GM12875 (cell line): Measurements from ENCODE around the gene LRRC55.

Experiments
- H3K4me3 ChIP-seq: one replicate; pipeline ENCODE4 v1.5.1; 2011; ENCODE audit warnings: low read depth, low read length, control low read depth
- CTCF ChIP-seq: IDR thresholded peaks from 2 replicates; pipeline ENCODE4 v1.5.1; 2011; ENCODE audit warnings: low read depth, mild to moderate bottlenecking, control low read depth, inconsistent platforms, low read length, moderate library complexity, borderline replicate concordance; ENCODE audit not compliant: insufficient read depth

The LRRC55 gene

GRCh38 chr11:57223601-57224000, 41.8 kb downstream of the LRRC55 start:
- H3K4me3 ChIP-seq = no peak overlapping the region
- TF ChIP-seq CTCF = no peak

GRCh38 chr11:57224128-57224527, 42.4 kb downstream of the LRRC55 start:
- no peak for TF ChIP-seq CTCF
- H3K4me3 ChIP-seq = no peak overlapping the region

GRCh38 chr11:57224537-57224936, 42.8 kb downstream of the LRRC55 start:
- no peak overlapping the region for H3K4me3 ChIP-seq
- no peak for TF ChIP-seq CTCF

- H3K4me3 ChIP-seq = no peak overlapping the region
- TF ChIP-seq CTCF = no peak
Measured at GRCh38 chr11:57228600-57228999, 46.8 kb downstream of the LRRC55 start.

GRCh38 chr11:57230316-57230715, 48.6 kb downstream of the LRRC55 start:
- TF ChIP-seq CTCF = no peak
- H3K4me3 ChIP-seq = no peak overlapping the region

- no peak overlapping the region for H3K4me3 ChIP-seq
- no peak for TF ChIP-seq CTCF
Measured at GRCh38 chr11:57230791-57231538, 49.2 kb downstream of the LRRC55 start.

GRCh38 chr11:57231539-57232253, 49.9 kb downstream of the LRRC55 start:
- TF ChIP-seq CTCF = no peak

More at GRCh38 chr11:57231539-57232253, 49.9 kb downstream of the LRRC55 start:
- H3K4me3 ChIP-seq = no peak overlapping the region
